ENCODE data around the gene FAM200A. TPM values are rescaled to one million over a fixed set of nuclear protein-coding genes. Genes with fewer than 3 reads are reported as not detected.
"Not testable (repeated sequence)": the region's sequence is repeated elsewhere in the genome, so short reads cannot be mapped to it uniquely, and the experiment has no call there.

The FAM200A gene
- total RNA-seq, 1 donor from 2014 or later = 6.8 TPM

GRCh38 chr7:99594948-99595745, 43.2 kb upstream of the FAM200A start:
- H3K4me1 Mint-ChIP-seq (ENCODE audit: unreplicated experiment) = no peaks in the 10 kb centered on the region
- H3K4me3 Mint-ChIP-seq (ENCODE audit: unreplicated experiment) = no peak overlapping the region
- no peaks in the 10 kb centered on the region for H3K36me3 Mint-ChIP-seq (ENCODE audit: low read depth, unreplicated experiment)
- no peaks in the 10 kb centered on the region for H3K9me3 Mint-ChIP-seq (ENCODE audit: unreplicated experiment)
- no peak for DNase-seq (ENCODE audit: low spot score)
- H3K27ac Mint-ChIP-seq (ENCODE audit: unreplicated experiment) = no peak overlapping the region
- no peaks in the 10 kb centered on the region for H3K27me3 Mint-ChIP-seq (ENCODE audit: unreplicated experiment)
- no peak for TF ChIP-seq CTCF (IDR thresholded peaks at IDR 0.05; ENCODE audit: unreplicated experiment)

- no peaks in the 10 kb centered on the region for H3K9me3 Mint-ChIP-seq (ENCODE audit: unreplicated experiment)
- H3K36me3 Mint-ChIP-seq (ENCODE audit: low read depth, unreplicated experiment) = no peaks in the 10 kb centered on the region
- no peak for DNase-seq (ENCODE audit: low spot score)
- peaks cover 4% of the 10 kb centered on the region for H3K27me3 Mint-ChIP-seq (ENCODE audit: unreplicated experiment)
- H3K4me3 Mint-ChIP-seq (ENCODE audit: unreplicated experiment) = no peak overlapping the region
- H3K27ac Mint-ChIP-seq (ENCODE audit: unreplicated experiment) = no peak overlapping the region
- no peak for TF ChIP-seq CTCF (IDR thresholded peaks at IDR 0.05; ENCODE audit: unreplicated experiment)
- H3K4me1 Mint-ChIP-seq (ENCODE audit: unreplicated experiment) = no peaks in the 10 kb centered on the region
Measured at GRCh38 chr7:99588868-99589267, 37.0 kb upstream of the FAM200A start.

GRCh38 chr7:99580778-99581332, 28.9 kb upstream of the FAM200A start:
- H3K27ac Mint-ChIP-seq (ENCODE audit: unreplicated experiment); H3K4me1 Mint-ChIP-seq (ENCODE audit: unreplicated experiment); DNase-seq (ENCODE audit: low spot score); H3K9me3 Mint-ChIP-seq (ENCODE audit: unreplicated experiment); H3K27me3 Mint-ChIP-seq (ENCODE audit: unreplicated experiment); H3K36me3 Mint-ChIP-seq (ENCODE audit: low read depth, unreplicated experiment): not testable (repeated sequence)
- peak overlapping the region; percentile 95 for H3K4me3 Mint-ChIP-seq (ENCODE audit: unreplicated experiment)

GRCh38 chr7:99579956-99580777, 28.3 kb upstream of the FAM200A start:
- Mint-ChIP-seq H3K4me3 (ENCODE audit: unreplicated experiment) (peak overlapping the region; percentile 95), H3K27me3 (ENCODE audit: unreplicated experiment) (peaks cover 4% of the 10 kb centered on the region), H3K36me3 (ENCODE audit: low read depth, unreplicated experiment) (no peaks in the 10 kb centered on the region), H3K9me3 (ENCODE audit: unreplicated experiment) (no peaks in the 10 kb centered on the region), H3K27ac (ENCODE audit: unreplicated experiment) (no peak overlapping the region), H3K4me1 (ENCODE audit: unreplicated experiment) (peaks cover 8% of the 10 kb centered on the region)
- TF ChIP-seq CTCF (IDR thresholded peaks at IDR 0.05; ENCODE audit: unreplicated experiment) = peak; percentile 65
- DNase-seq (ENCODE audit: low spot score) = peak; percentile 79

- Mint-ChIP-seq H3K4me3 (ENCODE audit: unreplicated experiment) (no peak overlapping the region), H3K4me1 (ENCODE audit: unreplicated experiment) (peaks cover 8% of the 10 kb centered on the region), H3K27ac (ENCODE audit: unreplicated experiment) (no peak overlapping the region), H3K9me3 (ENCODE audit: unreplicated experiment) (no peaks in the 10 kb centered on the region), H3K27me3 (ENCODE audit: unreplicated experiment) (no peaks in the 10 kb centered on the region), H3K36me3 (ENCODE audit: low read depth, unreplicated experiment) (no peaks in the 10 kb centered on the region)
- no peak for DNase-seq (ENCODE audit: low spot score)
- no peak for TF ChIP-seq CTCF (IDR thresholded peaks at IDR 0.05; ENCODE audit: unreplicated experiment)
Measured at GRCh38 chr7:99579281-99579955, 27.5 kb upstream of the FAM200A start.

Data from endothelial cell (in vitro differentiated cells).